ENCODE measurements around the gene ZNF608. TPM values are rescaled to one million over a fixed set of nuclear protein-coding genes. Genes with fewer than 3 reads are reported as not detected.

The ZNF608 gene
- total RNA-seq, 1 experiment from 2014 or later, result 5.6 TPM

DNA sequence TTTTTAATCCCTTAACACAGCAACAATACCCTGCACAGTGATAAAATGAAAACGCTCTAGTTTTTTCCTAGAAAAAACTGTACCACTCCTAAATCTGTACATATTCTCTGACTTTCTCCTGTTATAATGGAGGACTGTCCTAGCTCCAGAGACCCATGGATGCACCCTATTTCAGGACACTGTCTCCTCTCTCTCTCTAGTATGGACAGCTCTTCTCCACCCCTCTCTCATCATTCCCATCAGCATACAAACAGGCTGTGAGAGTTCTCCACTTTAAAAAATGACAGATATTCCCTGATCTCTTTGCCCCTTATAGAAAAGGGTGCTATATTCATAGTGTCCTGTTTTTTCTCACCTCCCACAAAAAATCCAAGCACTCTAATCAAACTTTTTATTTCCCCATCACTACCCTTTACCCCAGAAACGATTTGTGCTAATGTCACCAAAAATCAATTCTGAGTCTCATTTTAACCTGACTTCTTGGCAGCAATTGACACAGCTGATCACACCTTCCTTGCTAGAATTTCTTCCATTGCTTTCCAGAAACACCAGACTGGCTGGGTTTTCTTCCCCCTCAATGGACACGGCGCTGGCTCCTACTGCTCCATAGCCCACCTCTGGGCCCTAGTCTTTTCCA lies 20.7 kb downstream of the ZNF608 start:
- TF ChIP-seq SP1 (IDR thresholded peaks at IDR 0.05; ENCODE audit: low read depth), result no peak
- no peak for TF ChIP-seq TCF7L2 (IDR thresholded peaks at IDR 0.05; ENCODE audit: borderline replicate concordance, extremely low read depth, insufficient read depth, insufficient read length)
- TF ChIP-seq, protein P1, sequence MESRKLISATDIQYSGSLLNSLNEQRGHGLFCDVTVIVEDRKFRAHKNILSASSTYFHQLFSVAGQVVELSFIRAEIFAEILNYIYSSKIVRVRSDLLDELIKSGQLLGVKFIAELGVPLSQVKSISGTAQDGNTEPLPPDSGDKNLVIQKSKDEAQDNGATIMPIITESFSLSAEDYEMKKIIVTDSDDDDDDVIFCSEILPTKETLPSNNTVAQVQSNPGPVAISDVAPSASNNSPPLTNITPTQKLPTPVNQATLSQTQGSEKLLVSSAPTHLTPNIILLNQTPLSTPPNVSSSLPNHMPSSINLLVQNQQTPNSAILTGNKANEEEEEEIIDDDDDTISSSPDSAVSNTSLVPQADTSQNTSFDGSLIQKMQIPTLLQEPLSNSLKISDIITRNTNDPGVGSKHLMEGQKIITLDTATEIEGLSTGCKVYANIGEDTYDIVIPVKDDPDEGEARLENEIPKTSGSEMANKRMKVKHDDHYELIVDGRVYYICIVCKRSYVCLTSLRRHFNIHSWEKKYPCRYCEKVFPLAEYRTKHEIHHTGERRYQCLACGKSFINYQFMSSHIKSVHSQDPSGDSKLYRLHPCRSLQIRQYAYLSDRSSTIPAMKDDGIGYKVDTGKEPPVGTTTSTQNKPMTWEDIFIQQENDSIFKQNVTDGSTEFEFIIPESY (IDR thresholded peaks at IDR 0.05; ENCODE audit: extremely low read depth, insufficient replicate concordance, low read length), result no peak
- TF ChIP-seq, protein P2, sequence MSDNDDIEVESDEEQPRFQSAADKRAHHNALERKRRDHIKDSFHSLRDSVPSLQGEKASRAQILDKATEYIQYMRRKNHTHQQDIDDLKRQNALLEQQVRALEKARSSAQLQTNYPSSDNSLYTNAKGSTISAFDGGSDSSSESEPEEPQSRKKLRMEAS (IDR thresholded peaks at IDR 0.05), result no peak
- no peak for TF ChIP-seq JUND (IDR thresholded peaks at IDR 0.05)
- no peak for TF ChIP-seq RAD21 (IDR thresholded peaks at IDR 0.05; ENCODE audit: low read depth)
- TF ChIP-seq POLR2A (IDR thresholded peaks at IDR 0.05; ENCODE audit: borderline replicate concordance, extremely low read depth, insufficient read depth, insufficient read length), result no peak
- TF ChIP-seq, protein P3, sequence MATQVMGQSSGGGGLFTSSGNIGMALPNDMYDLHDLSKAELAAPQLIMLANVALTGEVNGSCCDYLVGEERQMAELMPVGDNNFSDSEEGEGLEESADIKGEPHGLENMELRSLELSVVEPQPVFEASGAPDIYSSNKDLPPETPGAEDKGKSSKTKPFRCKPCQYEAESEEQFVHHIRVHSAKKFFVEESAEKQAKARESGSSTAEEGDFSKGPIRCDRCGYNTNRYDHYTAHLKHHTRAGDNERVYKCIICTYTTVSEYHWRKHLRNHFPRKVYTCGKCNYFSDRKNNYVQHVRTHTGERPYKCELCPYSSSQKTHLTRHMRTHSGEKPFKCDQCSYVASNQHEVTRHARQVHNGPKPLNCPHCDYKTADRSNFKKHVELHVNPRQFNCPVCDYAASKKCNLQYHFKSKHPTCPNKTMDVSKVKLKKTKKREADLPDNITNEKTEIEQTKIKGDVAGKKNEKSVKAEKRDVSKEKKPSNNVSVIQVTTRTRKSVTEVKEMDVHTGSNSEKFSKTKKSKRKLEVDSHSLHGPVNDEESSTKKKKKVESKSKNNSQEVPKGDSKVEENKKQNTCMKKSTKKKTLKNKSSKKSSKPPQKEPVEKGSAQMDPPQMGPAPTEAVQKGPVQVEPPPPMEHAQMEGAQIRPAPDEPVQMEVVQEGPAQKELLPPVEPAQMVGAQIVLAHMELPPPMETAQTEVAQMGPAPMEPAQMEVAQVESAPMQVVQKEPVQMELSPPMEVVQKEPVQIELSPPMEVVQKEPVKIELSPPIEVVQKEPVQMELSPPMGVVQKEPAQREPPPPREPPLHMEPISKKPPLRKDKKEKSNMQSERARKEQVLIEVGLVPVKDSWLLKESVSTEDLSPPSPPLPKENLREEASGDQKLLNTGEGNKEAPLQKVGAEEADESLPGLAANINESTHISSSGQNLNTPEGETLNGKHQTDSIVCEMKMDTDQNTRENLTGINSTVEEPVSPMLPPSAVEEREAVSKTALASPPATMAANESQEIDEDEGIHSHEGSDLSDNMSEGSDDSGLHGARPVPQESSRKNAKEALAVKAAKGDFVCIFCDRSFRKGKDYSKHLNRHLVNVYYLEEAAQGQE (IDR thresholded peaks at IDR 0.05; ENCODE audit: low read depth), result no peak
- no peak for TF ChIP-seq YY1 (IDR thresholded peaks at IDR 0.05; ENCODE audit: extremely low read depth, insufficient replicate concordance, low read depth, low read length)
- no peak for TF ChIP-seq ELF1 (IDR thresholded peaks at IDR 0.05; ENCODE audit: borderline replicate concordance, low read depth)
- TF ChIP-seq CEBPB (IDR thresholded peaks at IDR 0.05; ENCODE audit: low read depth), result no peak
- TF ChIP-seq, protein P4, sequence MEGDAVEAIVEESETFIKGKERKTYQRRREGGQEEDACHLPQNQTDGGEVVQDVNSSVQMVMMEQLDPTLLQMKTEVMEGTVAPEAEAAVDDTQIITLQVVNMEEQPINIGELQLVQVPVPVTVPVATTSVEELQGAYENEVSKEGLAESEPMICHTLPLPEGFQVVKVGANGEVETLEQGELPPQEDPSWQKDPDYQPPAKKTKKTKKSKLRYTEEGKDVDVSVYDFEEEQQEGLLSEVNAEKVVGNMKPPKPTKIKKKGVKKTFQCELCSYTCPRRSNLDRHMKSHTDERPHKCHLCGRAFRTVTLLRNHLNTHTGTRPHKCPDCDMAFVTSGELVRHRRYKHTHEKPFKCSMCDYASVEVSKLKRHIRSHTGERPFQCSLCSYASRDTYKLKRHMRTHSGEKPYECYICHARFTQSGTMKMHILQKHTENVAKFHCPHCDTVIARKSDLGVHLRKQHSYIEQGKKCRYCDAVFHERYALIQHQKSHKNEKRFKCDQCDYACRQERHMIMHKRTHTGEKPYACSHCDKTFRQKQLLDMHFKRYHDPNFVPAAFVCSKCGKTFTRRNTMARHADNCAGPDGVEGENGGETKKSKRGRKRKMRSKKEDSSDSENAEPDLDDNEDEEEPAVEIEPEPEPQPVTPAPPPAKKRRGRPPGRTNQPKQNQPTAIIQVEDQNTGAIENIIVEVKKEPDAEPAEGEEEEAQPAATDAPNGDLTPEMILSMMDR (IDR thresholded peaks at IDR 0.05 in 2 of 3, conservative IDR thresholded peaks at IDR 0.05 in 1 of 3; ENCODE audit: borderline replicate concordance in 1 of 3, insufficient read depth in 1 of 3, low read depth in 2 of 3, low read length in 2 of 3), result no peak
- TF ChIP-seq FOSL1 (IDR thresholded peaks at IDR 0.05; ENCODE audit: low read depth), result no peak
- no peak for TF ChIP-seq SRF (IDR thresholded peaks at IDR 0.05; ENCODE audit: low read depth)
- TF ChIP-seq EGR1 (IDR thresholded peaks at IDR 0.05; ENCODE audit: low read depth), result no peak
- TF ChIP-seq ZFX (IDR thresholded peaks at IDR 0.05), result no peak
- Histone ChIP-seq H3K9me3 (ENCODE audit: control insufficient read depth in 1 of 2, insufficient read depth in 1 of 2, low read depth in 1 of 2, low read length in 2 of 2) (no peaks in the 10 kb centered on the region), H3K4me2 (ENCODE audit: low read length) (no peak overlapping the region), H2AFZ (ENCODE audit: low read depth, low read length, poor library complexity, severe bottlenecking) (no peak overlapping the region), H3K4me3 (replicated peaks in 1 of 2; ENCODE audit: low read depth in 1 of 2, low read length in 2 of 2) (no peak overlapping the region), H3K27ac (ENCODE audit: low read depth, low read length) (no peak overlapping the region), H3K9ac (ENCODE audit: low read length) (no peak overlapping the region), H3K27me3 (ENCODE audit: insufficient read depth, low read length) (no peaks in the 10 kb centered on the region), H4K20me1 (ENCODE audit: insufficient read depth) (no peaks in the 10 kb centered on the region), H3K9me2 (ENCODE audit: insufficient read depth) (no peaks in the 10 kb centered on the region), H3K4me1 (ENCODE audit: control insufficient read depth in 1 of 2, insufficient read depth in 2 of 2, low read length in 2 of 2) (peaks cover 0 to 7% of the 10 kb centered on the region in 2 experiments; a peak in 2 of 4 replicates), H3K36me3 (ENCODE audit: control insufficient read depth in 1 of 2, insufficient read depth in 2 of 2, low read length in 2 of 2) (no peaks in the 10 kb centered on the region), H3K79me2 (ENCODE audit: insufficient read depth, low read length) (no peaks in the 10 kb centered on the region)
- ChIA-PET RAD21 (ENCODE audit: low non-redundant PET in 1 of 2, low total read pairs in 2 of 2, uncharacterized antibody in 2 of 2, unreplicated experiment in 2 of 2) (no interaction called here), POLR2A (no interaction called here), CTCF (no interaction called here)
- intact Hi-C loops (cut with micrococcal nuclease), result no loop called here
- ATAC-seq (no peak), DNase-seq (ENCODE audit: low read depth, low spot score) (no peak)
- BruUV-seq (replicated peaks), result no TSS peak

All from HCT116 (cell line).